VCaP (cell line): Measurements from ENCODE around the gene HHAT.
A peak's percentile ranks its signal among the peaks of the same experiment; 100 is the strongest.

Experiments used
- H3K27ac ChIP-seq: fragments of 450-650 bp; 2 replicates; pipeline ENCODE4 v1.5.1; 2017
- TF ChIP-seq, protein P1 (sequence below): fragments of 450-650 bp; conservative IDR thresholded peaks from 2 replicates; pipeline ENCODE4 v1.5.1; 2017; ENCODE audit warnings: mild to moderate bottlenecking, moderate library complexity

HHAT gene

DNA sequence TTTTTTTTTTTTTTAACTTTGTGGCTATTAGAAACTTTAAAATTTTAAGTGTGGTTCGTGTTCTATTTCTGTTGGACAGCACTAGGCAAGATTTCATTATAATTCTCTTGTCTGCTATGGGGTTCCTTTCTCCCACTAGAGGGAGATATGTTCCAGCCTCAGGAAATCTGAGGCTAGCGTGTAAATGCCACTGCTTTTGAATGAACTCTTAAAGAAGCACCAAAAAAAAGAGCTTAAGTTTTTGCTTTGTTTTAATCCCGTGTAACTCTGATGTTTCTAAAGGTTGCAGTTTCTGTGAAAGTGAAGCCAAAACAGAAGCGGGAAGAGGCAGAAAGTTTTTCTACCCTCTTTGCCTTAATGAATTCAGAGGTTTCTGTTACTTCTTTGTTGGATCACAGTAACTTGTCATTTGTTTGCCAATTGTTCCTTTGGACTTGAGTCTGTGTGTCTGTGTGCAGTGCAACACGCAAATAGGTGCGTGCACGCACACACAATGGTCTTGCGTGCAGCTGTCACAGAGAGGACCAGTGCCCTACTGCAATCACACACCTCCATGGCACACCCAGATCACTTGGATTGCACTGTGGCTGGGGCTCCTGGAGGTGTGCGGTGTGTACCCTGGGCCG is 32.3 kb downstream of the HHAT start:
- TF ChIP-seq, protein P1, sequence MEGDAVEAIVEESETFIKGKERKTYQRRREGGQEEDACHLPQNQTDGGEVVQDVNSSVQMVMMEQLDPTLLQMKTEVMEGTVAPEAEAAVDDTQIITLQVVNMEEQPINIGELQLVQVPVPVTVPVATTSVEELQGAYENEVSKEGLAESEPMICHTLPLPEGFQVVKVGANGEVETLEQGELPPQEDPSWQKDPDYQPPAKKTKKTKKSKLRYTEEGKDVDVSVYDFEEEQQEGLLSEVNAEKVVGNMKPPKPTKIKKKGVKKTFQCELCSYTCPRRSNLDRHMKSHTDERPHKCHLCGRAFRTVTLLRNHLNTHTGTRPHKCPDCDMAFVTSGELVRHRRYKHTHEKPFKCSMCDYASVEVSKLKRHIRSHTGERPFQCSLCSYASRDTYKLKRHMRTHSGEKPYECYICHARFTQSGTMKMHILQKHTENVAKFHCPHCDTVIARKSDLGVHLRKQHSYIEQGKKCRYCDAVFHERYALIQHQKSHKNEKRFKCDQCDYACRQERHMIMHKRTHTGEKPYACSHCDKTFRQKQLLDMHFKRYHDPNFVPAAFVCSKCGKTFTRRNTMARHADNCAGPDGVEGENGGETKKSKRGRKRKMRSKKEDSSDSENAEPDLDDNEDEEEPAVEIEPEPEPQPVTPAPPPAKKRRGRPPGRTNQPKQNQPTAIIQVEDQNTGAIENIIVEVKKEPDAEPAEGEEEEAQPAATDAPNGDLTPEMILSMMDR: peak; percentile 90

GRCh38 chr1:210361665-210362064 is 33.0 kb downstream of the HHAT start:
- TF ChIP-seq, protein P1: no peak
- no peak overlapping the region for H3K27ac ChIP-seq

More for the DNA sequence above, 32.3 kb downstream of the HHAT start:
- H3K27ac ChIP-seq: no peak overlapping the region

DNA sequence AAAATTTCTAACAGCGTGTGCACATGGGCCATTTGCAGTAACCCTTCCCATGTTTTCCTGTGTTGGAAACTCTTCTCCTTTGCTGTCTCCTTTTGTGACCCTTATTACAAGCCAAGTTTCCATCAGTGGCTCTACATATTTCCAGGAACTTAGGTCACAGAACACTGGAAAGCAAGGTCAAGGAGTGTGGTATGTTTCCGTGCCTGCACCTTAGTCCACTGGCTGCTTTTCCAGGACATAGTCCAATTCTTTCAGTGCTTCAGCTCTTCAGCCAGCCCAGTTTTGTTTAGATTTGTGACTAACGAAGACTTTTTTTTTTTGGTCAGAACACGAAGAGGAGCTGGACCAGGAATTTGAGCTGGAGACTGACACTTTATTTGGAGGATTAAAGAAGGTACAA is 33.8 kb downstream of the HHAT start:
- H3K27ac ChIP-seq: no peak overlapping the region
- TF ChIP-seq, protein P1: no peak

DNA sequence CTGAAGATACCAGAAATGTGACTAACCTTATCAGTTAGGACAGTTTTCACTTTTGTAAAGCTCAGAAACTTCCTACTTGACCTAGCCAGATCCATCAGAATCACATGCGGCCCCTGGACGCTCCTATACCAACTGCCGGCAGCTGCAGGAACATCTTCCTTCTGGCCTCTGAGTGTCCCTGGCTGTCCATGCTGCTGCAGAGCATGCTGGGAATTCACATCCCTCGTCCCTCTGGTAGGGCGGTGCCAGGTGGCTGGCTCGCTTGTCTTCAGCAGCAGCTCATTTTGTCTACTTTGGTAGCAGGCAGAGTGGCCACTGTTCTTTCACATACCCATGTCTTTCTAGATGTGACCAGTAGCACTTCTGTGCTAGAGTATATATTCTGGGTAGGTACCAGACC is 34.4 kb downstream of the HHAT start:
- H3K27ac ChIP-seq: no peak overlapping the region
- TF ChIP-seq, protein P1: no peak

- no peak overlapping the region for H3K27ac ChIP-seq
- TF ChIP-seq, protein P1: no peak
These were observed 35.8 kb downstream of the HHAT start for GRCh38 chr1:210364479-210364878.

DNA sequence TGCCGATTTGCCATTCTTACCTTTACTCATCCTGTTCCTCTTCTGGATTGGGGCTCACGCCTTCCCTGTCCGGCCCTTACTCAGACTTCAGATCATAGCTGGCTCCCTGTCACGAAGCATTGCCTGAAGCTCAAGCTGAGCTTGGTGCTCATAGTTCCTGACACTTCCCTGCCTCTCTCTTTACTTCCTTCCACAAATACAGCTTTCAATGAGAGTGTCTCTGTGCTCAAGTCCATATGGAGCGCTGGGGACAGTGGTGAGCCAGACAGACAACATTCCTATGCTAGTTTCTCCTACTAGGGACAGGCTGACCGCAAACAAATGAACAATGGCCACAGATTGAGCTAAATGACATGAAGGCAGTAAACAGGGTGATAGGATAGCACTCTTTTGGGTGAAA is 38.1 kb downstream of the HHAT start:
- no peak overlapping the region for H3K27ac ChIP-seq
- TF ChIP-seq, protein P1: no peak

GRCh38 chr1:210367566-210367965 is 38.9 kb downstream of the HHAT start:
- H3K27ac ChIP-seq: no peak overlapping the region
- TF ChIP-seq, protein P1: no peak
